GM19468 (cell line): ENCODE results near the gene SLU7.
"Not testable (repeated sequence)": the region's sequence is repeated elsewhere in the genome, so short reads cannot be mapped to it uniquely, and the experiment has no call there.

Experiments used
- ATAC-seq: cut with Tn5 transposase; IDR thresholded peaks from one replicate; pipeline ENCODE4 v1.9.1; 2021; ENCODE audit warnings: mild to moderate bottlenecking, moderate library complexity, moderate number of reproducible peaks; ENCODE audit not compliant: unreplicated experiment; ENCODE audit errors: extremely low read depth

Gene SLU7

GRCh38 chr5:160451281-160451680 is 32.4 kb upstream of the SLU7 start:
- no peak for ATAC-seq

- ATAC-seq, result no peak
Measured at GRCh38 chr5:160450164-160450932, 31.5 kb upstream of the SLU7 start.

GRCh38 chr5:160449458-160449857 is 30.6 kb upstream of the SLU7 start:
- ATAC-seq, result no peak

DNA sequence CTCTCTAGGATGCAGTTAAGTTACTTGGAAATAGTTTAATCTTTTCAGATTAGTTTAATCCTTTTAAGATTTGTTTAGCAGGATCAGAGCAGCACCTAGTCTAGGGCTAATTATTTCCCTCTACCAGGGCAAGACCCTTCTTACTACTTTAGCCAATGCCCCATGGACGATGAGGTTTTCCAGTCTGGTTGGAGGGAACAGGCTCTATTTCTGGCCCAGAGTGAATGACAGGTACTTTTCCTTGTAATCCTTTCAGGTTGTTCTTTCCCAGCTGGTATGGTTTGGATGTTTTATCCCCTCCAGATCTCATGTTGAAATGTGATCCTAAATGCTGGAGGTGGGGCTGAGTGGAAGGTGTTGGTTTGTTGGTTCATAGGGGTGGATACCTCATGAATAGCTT is 30.0 kb upstream of the SLU7 start:
- no peak for ATAC-seq

DNA sequence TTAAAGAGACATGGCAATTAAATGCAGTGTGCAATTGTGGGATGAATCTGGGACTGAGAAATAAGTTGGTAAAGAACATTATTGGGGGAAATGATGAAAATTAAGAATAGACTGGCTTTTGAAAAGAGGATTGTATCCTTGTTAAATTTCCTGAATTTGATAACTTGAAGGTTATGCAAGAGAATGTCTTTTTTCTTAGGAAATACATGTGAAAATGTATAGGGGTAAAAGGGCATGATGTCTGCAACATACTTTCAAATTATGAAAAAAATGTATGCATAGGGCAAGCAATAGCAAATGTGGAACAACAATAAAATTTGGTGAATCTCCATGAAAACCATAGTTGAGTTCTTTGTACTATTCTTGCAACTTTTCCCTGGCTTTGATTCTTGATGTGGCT is 26.9 kb upstream of the SLU7 start:
- ATAC-seq, result no peak

DNA sequence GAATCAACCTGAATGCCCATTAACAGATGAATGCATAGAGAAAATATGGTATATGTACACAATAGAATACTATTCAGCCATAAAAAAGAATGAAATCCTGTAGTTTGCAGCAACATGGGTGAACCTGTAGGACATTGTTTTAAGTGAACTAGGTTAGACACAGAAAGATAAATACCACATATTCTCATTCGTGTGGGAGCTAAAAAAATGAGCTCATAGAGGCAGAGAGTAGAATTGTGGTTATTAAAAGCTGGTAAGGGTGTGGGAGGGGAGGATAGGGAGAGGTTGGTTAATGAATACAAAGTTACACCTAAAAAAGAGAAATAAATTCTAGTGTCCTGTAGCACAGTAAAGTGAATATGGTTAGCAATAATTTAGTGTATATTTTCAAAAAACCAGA is 26.3 kb upstream of the SLU7 start:
- no peak for ATAC-seq

GRCh38 chr5:160444407-160444806 is 25.5 kb upstream of the SLU7 start:
- ATAC-seq, result no peak

GRCh38 chr5:160442824-160443431 is 24.0 kb upstream of the SLU7 start:
- ATAC-seq, result no peak

DNA sequence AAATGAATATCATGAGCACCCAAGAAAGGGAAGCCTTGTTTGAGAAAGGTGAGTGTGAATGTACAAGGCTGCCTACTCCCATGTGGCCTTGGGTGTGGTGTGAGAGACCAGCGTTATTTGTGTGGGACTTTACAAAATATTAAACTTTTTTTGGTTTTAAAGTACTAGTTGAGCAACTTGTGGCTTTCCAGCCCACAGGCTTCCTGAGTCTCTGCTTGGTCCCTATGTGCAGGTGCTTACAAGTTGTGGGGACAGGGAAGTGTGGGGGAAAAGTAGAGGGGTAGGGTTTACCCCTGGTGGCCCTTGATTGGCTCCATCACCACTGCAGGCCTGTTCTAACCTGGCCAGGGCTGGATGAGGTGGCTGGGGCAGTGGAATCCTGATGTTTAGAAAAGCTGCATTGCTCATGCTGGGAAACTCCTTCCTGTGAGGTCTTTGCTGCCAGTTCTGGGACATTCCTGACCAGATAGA is 22.5 kb upstream of the SLU7 start:
- ATAC-seq, result no peak

DNA sequence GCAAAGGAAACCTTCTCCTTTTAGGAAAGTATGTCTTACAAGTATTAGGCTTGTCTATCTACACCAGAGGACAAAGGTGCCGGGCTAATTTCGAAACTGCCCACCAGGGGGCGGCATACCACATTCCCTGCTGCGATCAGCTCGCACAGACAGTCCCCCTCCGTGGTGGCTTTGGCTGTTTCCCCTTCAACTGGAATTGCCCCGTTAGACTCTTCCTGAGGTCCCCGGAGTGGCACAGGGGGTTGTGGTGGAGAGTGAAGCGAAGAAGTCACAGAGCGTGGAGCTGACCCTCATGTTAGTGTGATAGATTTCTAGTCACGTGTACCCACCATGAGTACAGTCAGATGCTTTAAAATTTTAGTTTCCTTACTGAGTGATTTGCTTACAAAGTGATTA is 20.3 kb upstream of the SLU7 start:
- peak; percentile 39 for ATAC-seq

DNA sequence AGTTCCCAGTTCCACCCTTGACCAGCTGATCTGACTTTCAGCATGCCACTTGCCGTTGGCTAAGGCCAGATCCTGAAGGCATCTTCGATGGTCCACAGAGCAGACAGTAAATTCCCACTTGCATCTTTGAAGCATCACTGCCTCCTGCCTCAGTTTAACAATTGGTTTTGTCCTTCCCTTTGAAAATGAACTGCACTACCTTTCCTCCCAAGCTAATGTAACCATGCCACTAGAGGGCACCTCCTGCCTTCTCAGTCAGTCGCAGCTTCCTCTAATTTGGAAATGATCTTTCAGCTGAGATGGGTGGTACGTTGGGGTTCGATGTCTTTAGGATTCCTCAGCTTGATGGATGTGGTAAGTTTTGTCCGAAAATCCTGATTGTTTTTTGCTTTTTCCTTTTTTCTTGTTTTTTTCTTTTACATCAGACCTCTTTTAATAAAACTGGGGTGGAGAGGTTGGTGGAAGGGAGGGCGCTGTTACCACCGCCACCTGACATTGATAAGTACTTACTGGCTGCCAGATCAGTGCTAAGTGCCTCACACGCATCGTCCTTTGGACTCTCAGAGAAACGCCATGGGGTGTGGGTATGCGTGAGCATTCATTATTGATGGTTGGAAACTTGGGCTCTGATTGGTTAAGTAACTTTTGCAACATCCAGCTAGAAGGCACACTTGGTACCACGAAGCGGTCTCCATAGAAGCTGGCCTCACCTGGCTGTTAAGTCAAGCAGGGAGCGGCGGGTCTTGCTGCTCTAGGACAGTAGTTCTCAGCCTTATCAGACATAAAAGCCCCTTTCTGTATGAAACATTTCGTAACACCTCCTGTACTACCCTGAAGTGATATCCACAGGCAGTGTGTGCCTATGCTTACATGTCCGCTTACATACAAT is 19.7 kb upstream of the SLU7 start:
- peak; percentile 6 for ATAC-seq

DNA sequence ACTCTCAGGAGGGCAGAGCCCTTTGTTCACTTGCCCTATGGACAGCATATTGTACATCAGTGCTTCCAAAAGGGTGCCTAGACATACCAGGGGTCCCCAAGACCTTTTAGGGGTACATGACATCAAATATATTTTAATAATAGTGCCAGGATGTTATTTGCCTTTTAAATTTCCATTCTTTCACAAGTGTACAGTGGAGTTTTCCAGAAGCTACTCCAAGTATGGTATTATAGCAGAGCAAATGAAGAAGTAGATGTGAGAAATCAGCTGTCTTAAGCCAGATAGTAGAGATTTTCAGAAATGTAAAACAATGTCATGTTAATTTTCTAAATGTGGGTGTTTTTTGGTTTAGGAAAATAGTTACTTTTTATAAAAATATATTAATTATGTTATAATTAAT is 18.4 kb upstream of the SLU7 start:
- ATAC-seq, result no peak

DNA sequence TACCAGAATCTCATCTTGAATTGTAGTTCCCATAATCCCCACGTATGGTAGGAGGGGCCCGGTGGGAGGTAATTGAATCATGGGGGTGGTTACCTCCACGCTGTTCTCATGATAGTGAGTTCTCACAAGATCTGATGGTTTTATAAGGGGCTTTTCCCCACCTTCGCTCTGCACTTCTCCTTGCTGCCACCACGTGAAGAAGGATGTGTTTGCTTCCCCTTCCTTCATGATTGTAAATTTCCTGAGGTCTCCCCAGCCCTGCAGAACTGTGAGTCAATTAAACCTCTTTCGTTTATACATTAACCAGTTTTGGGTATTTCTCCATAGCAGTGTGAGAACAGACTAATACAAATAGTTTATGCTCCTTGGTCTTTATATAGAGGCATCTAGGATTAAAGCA is 17.8 kb upstream of the SLU7 start:
- not testable (repeated sequence) for ATAC-seq

GRCh38 chr5:160436017-160436416 is 17.1 kb upstream of the SLU7 start:
- ATAC-seq, result no peak

DNA sequence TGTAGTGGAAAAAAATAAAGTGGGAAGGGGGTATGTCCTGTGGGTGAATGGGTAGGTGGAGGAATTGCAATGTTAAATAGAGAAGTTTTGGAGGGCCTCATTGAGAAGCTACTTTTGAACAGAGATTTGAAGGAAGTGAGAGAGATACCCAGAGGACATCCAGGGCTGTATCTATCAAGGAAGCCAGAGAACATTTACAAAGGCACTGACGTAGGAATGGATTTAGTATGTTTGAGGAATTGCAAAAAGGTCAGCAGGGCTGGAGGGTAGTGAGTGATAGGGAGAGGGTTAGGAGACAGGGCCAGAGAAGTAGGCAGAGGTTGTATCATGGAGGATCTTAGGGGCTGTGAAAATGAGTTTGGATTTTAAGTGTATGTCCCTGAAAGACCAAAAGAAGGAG is 16.7 kb upstream of the SLU7 start:
- no peak for ATAC-seq

DNA sequence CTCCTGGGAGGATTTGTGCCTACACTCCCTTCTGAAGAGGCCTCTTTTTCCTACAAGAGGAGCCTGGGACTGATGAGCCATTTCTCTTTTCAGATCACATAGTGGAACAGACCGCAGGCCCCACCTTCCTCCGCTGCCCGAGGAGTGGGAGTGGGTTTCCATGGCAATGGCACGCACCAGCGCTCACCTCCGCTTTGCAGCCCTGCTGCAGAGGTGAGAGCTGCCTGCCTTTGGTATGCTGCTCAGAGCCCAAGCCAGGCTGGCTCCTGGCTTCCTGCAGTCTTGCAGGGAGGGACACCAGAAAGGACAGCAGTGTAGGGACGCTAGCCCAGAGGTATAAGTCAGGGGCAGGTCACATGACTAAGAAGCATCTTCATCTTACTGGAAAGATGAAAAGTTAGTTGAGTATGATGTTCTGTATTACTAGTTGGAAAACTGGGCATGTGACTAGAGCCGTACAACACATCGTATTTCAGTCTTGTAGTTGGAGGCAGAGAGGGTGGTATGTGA is 15.2 kb upstream of the SLU7 start:
- peak; percentile 78 for ATAC-seq

- ATAC-seq, result no peak
Measured at GRCh38 chr5:160432787-160433186, 13.9 kb upstream of the SLU7 start.

DNA sequence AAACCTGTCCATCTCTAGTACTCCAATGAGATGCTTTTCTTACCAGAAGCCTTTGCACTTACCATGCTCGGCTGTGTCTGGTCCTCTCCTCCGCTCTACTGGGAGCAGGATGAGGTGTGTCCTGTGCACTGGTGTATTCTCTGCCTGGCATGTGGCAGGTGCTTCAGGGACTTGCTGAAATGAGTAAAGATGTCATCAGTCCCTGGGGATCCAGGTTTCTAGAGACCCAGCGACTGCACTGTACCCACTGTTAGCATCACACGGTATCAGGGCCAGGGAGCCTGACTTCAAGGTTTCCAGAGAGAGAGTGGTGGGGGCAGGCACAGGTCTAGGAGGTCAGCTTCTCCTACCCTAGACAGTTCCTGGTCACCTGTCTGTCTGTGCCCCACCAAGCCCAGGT is 13.3 kb upstream of the SLU7 start:
- no peak for ATAC-seq

DNA sequence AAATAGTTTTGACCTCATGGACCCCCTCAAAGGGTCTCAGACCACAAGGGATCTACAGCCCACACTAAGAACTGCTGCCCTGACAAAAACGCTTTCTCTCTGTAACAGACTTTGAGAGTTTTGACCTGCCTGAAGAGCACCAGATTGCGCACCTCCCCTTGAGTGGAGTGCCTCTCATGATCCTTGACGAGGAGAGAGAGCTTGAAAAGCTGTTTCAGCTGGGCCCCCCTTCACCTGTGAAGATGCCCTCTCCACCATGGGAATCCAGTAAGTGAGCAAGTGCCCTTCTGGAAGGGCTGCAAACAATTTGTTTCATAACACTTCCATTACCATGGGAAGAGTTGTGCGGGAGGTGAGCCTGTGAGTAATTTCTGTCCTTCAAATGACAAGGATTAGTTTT is 8.7 kb upstream of the SLU7 start:
- no peak for ATAC-seq

DNA sequence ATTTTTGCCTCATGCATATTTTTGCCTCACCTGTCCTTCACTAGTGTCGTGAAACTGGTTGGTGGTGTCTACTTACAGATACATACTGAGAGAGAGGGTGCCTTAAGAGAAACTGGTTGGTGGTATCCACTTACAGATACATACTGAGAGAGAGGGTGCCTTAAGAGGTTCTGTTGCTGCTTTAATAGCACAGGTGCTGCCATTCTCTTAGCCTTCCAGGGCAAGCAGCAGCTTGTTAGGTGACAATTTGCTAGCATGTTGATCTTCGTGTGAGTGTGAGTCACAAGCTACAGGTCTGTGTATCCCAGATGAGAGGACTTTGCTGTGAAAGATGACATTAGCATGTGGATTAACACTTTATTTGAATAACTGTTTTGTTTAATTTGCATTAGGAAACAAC is 4.2 kb upstream of the SLU7 start:
- no peak for ATAC-seq
